NCI-H128 (cell line): ENCODE measurements around the gene SPRED1.

Experiments used
- DNase-seq: peaks from one replicate; lab custom pipeline; 2025; ENCODE audit not compliant: unreplicated experiment; lab: John Stamatoyannopoulos, UW

Gene SPRED1

GRCh38 chr15:38349251-38349650, 96.6 kb downstream of the SPRED1 start:
- DNase-seq, result no peak

- DNase-seq, result no peak
These were observed 98.8 kb downstream of the SPRED1 start for GRCh38 chr15:38351466-38351865.

GRCh38 chr15:38354315-38354929, 101.8 kb downstream of the SPRED1 start:
- no peak for DNase-seq

GRCh38 chr15:38362355-38362754, 109.7 kb downstream of the SPRED1 start:
- DNase-seq, result no peak

- no peak for DNase-seq
These were observed 114.8 kb downstream of the SPRED1 start for GRCh38 chr15:38367476-38367875.

- no peak for DNase-seq
These were observed 117.4 kb downstream of the SPRED1 start for GRCh38 chr15:38369936-38370478.

GRCh38 chr15:38373016-38373415, 120.4 kb downstream of the SPRED1 start:
- no peak for DNase-seq

GRCh38 chr15:38374029-38374428, 121.4 kb downstream of the SPRED1 start:
- no peak for DNase-seq

- no peak for DNase-seq
These were observed 121.9 kb downstream of the SPRED1 start for GRCh38 chr15:38374556-38374955.

- no peak for DNase-seq
These were observed 123.4 kb downstream of the SPRED1 start for GRCh38 chr15:38376081-38376480.

GRCh38 chr15:38377636-38378035, 125.0 kb downstream of the SPRED1 start:
- DNase-seq, result no peak

GRCh38 chr15:38378161-38378560, 125.5 kb downstream of the SPRED1 start:
- DNase-seq, result no peak

- no peak for DNase-seq
These were observed 137.4 kb downstream of the SPRED1 start for GRCh38 chr15:38389924-38390542.

- no peak for DNase-seq
These were observed 138.6 kb downstream of the SPRED1 start for GRCh38 chr15:38391191-38391590.

- DNase-seq, result no peak
These were observed 145.5 kb downstream of the SPRED1 start for GRCh38 chr15:38398134-38398533.

- DNase-seq, result no peak
These were observed 148.5 kb downstream of the SPRED1 start for GRCh38 chr15:38401106-38401505.

GRCh38 chr15:38401701-38402100, 149.1 kb downstream of the SPRED1 start:
- no peak for DNase-seq

- no peak for DNase-seq
These were observed 153.8 kb downstream of the SPRED1 start for GRCh38 chr15:38406436-38406835.
